ENCODE data around the gene ST6GAL2. TPM values are rescaled to one million over a fixed set of nuclear protein-coding genes. Genes with fewer than 3 reads are reported as not detected.

ST6GAL2 gene
- total RNA-seq, 1 experiment from 2014 or later = 11.4 TPM

GRCh38 chr2:106833256-106833655 lies 52.7 kb downstream of the ST6GAL2 start:
- H3K9me3 ChIP-seq (ENCODE audit: low read length) = no peaks in the 10 kb centered on the region
- no peak overlapping the region for H3K27ac ChIP-seq (ENCODE audit: low read length)
- ChIA-PET CTCF (no interaction called here), POLR2A (ENCODE audit: unreplicated experiment) (no interaction called here)
- BruUV-seq (replicated peaks) = no TSS peak
- no peaks in the 10 kb centered on the region for H4K20me1 ChIP-seq (ENCODE audit: low read length)
- no peaks in the 10 kb centered on the region for H3K27me3 ChIP-seq (ENCODE audit: low read length)
- H3K4me3 ChIP-seq (ENCODE audit: low read length) = no peak overlapping the region
- no peak overlapping the region for H3K9ac ChIP-seq (ENCODE audit: low read length)
- DNase-seq = no peak
- no peak for TF ChIP-seq CTCF (conservative IDR thresholded peaks at IDR 0.05; ENCODE audit: low read depth, low read length)
- TF ChIP-seq EZH2phosphoT487 (IDR thresholded peaks at IDR 0.05; ENCODE audit: borderline replicate concordance, low read length) = no peak
- TF ChIP-seq EZH2 (IDR thresholded peaks at IDR 0.05; ENCODE audit: low read length, unreplicated experiment) = no peak
- no peaks in the 10 kb centered on the region for H3K79me2 ChIP-seq (ENCODE audit: low read length)
- H3K36me3 ChIP-seq (ENCODE audit: low read depth, low read length) = no peaks in the 10 kb centered on the region; the same call in 1 of the 2 replicates
- intact Hi-C loops (cut with micrococcal nuclease) = no loop called here
- H3K9me2 ChIP-seq (replicated peaks; ENCODE audit: low read length) = no peaks in the 10 kb centered on the region
- no peaks in the 10 kb centered on the region for H3K4me1 ChIP-seq (ENCODE audit: insufficient read depth, low read length)
- H3K4me2 ChIP-seq (ENCODE audit: low read length) = no peak overlapping the region
- no peak overlapping the region for H2AFZ ChIP-seq (ENCODE audit: low read length)
- no peaks in the 10 kb centered on the region for H3F3A ChIP-seq (ENCODE audit: low read length, unreplicated experiment)
- no peak for ATAC-seq

GRCh38 chr2:106831816-106832569 lies 54.0 kb downstream of the ST6GAL2 start:
- H3K27me3 ChIP-seq (ENCODE audit: low read length) = no peaks in the 10 kb centered on the region
- DNase-seq (no peak), ATAC-seq (no peak)
- no peaks in the 10 kb centered on the region for H3K79me2 ChIP-seq (ENCODE audit: low read length)
- no peak for TF ChIP-seq CTCF (conservative IDR thresholded peaks at IDR 0.05; ENCODE audit: low read depth, low read length)
- no peak for TF ChIP-seq EZH2 (IDR thresholded peaks at IDR 0.05; ENCODE audit: low read length, unreplicated experiment)
- TF ChIP-seq EZH2phosphoT487 (IDR thresholded peaks at IDR 0.05; ENCODE audit: borderline replicate concordance, low read length) = no peak
- ChIA-PET CTCF (no interaction called here), POLR2A (ENCODE audit: unreplicated experiment) (no interaction called here)
- H3K4me3 ChIP-seq (ENCODE audit: low read length) = no peak overlapping the region
- no peaks in the 10 kb centered on the region for H4K20me1 ChIP-seq (ENCODE audit: low read length)
- H3K9me3 ChIP-seq (ENCODE audit: low read length) = no peaks in the 10 kb centered on the region
- no peak overlapping the region for H3K4me2 ChIP-seq (ENCODE audit: low read length)
- no peak overlapping the region for H2AFZ ChIP-seq (ENCODE audit: low read length)
- no peaks in the 10 kb centered on the region for H3F3A ChIP-seq (ENCODE audit: low read length, unreplicated experiment)
- intact Hi-C loops (cut with micrococcal nuclease) = no loop called here
- H3K27ac ChIP-seq (ENCODE audit: low read length) = no peak overlapping the region
- no peaks in the 10 kb centered on the region for H3K4me1 ChIP-seq (ENCODE audit: insufficient read depth, low read length)
- no peak overlapping the region for H3K9ac ChIP-seq (ENCODE audit: low read length)
- BruUV-seq (replicated peaks) = no TSS peak
- H3K36me3 ChIP-seq (ENCODE audit: low read depth, low read length) = no peaks in the 10 kb centered on the region; the same call in 1 of the 2 replicates
- H3K9me2 ChIP-seq (replicated peaks; ENCODE audit: low read length) = no peaks in the 10 kb centered on the region

GRCh38 chr2:106831241-106831640 lies 54.7 kb downstream of the ST6GAL2 start:
- no peak overlapping the region for H3K27ac ChIP-seq (ENCODE audit: low read length)
- DNase-seq (no peak), ATAC-seq (no peak)
- H3K9me2 ChIP-seq (replicated peaks; ENCODE audit: low read length) = no peaks in the 10 kb centered on the region
- no peak overlapping the region for H3K9ac ChIP-seq (ENCODE audit: low read length)
- H3K79me2 ChIP-seq (ENCODE audit: low read length) = no peaks in the 10 kb centered on the region
- intact Hi-C loops (cut with micrococcal nuclease) = no loop called here
- POLR2A ChIA-PET (ENCODE audit: unreplicated experiment) = interaction anchor here (0.6 kb wide), 1 partner anchor 26 kb away, joined by 3 read pairs; no protein-coding TSS in a partner anchor
- no peaks in the 10 kb centered on the region; the same call in 1 of the 2 replicates for H3K36me3 ChIP-seq (ENCODE audit: low read depth, low read length)
- no peak overlapping the region for H3K4me3 ChIP-seq (ENCODE audit: low read length)
- H3K4me2 ChIP-seq (ENCODE audit: low read length) = no peak overlapping the region
- TF ChIP-seq EZH2phosphoT487 (IDR thresholded peaks at IDR 0.05; ENCODE audit: borderline replicate concordance, low read length) (no peak), CTCF (conservative IDR thresholded peaks at IDR 0.05; ENCODE audit: low read depth, low read length) (no peak), EZH2 (IDR thresholded peaks at IDR 0.05; ENCODE audit: low read length, unreplicated experiment) (no peak)
- no peaks in the 10 kb centered on the region for H3K27me3 ChIP-seq (ENCODE audit: low read length)
- no peaks in the 10 kb centered on the region for H4K20me1 ChIP-seq (ENCODE audit: low read length)
- BruUV-seq (replicated peaks) = no TSS peak
- H2AFZ ChIP-seq (ENCODE audit: low read length) = no peak overlapping the region
- H3F3A ChIP-seq (ENCODE audit: low read length, unreplicated experiment) = no peaks in the 10 kb centered on the region
- no peaks in the 10 kb centered on the region for H3K9me3 ChIP-seq (ENCODE audit: low read length)
- H3K4me1 ChIP-seq (ENCODE audit: insufficient read depth, low read length) = no peaks in the 10 kb centered on the region
- CTCF ChIA-PET = no interaction called here

Data from PC-3 (cell line).